ENCODE measurements around the gene TNKS1BP1.

TNKS1BP1 gene

GRCh38 chr11:57358991-57359390 lies 34.2 kb upstream of the TNKS1BP1 start:
- Histone ChIP-seq H3F3A (ENCODE audit: insufficient read depth, low read length) (no peaks in the 10 kb centered on the region), H3K9me3 (ENCODE audit: low read length) (no peaks in the 10 kb centered on the region), H3K9ac (ENCODE audit: low read length) (no peak overlapping the region), H3K27me3 (ENCODE audit: insufficient read depth, low read length) (no peaks in the 10 kb centered on the region), H3K4me3 (ENCODE audit: low read depth, low read length, poor library complexity, severe bottlenecking) (no peak overlapping the region), H3K9me2 (ENCODE audit: low read depth, low read length) (no peaks in the 10 kb centered on the region), H2AFZ (ENCODE audit: low read length) (no peak overlapping the region), H3K27ac (ENCODE audit: low read depth, low read length, poor library complexity, severe bottlenecking) (no peak overlapping the region), H3K4me2 (ENCODE audit: low read length) (no peak overlapping the region), H3K36me3 (ENCODE audit: insufficient read depth, low read length) (no peaks in the 10 kb centered on the region), H4K20me1 (ENCODE audit: insufficient read depth, low read length) (no peaks in the 10 kb centered on the region), H3K4me1 (ENCODE audit: insufficient read depth, low read length, severe bottlenecking) (no peaks in the 10 kb centered on the region), H3K79me2 (ENCODE audit: insufficient read depth, low read length) (no peaks in the 10 kb centered on the region)
- TF ChIP-seq, protein P1, sequence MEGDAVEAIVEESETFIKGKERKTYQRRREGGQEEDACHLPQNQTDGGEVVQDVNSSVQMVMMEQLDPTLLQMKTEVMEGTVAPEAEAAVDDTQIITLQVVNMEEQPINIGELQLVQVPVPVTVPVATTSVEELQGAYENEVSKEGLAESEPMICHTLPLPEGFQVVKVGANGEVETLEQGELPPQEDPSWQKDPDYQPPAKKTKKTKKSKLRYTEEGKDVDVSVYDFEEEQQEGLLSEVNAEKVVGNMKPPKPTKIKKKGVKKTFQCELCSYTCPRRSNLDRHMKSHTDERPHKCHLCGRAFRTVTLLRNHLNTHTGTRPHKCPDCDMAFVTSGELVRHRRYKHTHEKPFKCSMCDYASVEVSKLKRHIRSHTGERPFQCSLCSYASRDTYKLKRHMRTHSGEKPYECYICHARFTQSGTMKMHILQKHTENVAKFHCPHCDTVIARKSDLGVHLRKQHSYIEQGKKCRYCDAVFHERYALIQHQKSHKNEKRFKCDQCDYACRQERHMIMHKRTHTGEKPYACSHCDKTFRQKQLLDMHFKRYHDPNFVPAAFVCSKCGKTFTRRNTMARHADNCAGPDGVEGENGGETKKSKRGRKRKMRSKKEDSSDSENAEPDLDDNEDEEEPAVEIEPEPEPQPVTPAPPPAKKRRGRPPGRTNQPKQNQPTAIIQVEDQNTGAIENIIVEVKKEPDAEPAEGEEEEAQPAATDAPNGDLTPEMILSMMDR (IDR thresholded peaks at IDR 0.05; ENCODE audit: low read length), result no peak
- TF ChIP-seq EZH2 (IDR thresholded peaks at IDR 0.05; ENCODE audit: borderline replicate concordance, low read length), result no peak

DNA sequence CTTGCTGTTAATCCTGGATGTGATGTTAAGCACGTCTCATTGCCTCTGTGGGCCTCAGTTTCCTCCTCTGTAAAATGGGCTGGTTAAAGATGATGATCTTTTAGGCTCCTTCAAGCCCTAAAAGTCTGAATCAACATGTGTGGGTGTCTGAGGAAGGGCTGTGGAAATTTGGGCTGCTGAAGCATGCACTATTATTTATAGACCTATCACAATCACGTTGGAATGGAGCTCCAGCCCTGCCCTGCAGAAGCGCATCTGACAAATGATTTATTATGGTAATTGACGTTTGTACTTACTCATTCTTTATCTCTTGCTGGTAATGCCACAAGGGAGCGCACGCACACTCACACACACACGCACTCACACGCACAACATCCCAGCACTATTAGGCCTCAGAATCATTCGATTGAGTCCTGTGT lies 33.8 kb upstream of the TNKS1BP1 start:
- no peak overlapping the region for H3K4me2 ChIP-seq (ENCODE audit: low read length)
- no peaks in the 10 kb centered on the region for H3K79me2 ChIP-seq (ENCODE audit: insufficient read depth, low read length)
- H3K4me1 ChIP-seq (ENCODE audit: insufficient read depth, low read length, severe bottlenecking), result no peaks in the 10 kb centered on the region
- H3K27ac ChIP-seq (ENCODE audit: low read depth, low read length, poor library complexity, severe bottlenecking), result no peak overlapping the region
- H2AFZ ChIP-seq (ENCODE audit: low read length), result no peak overlapping the region
- H3K36me3 ChIP-seq (ENCODE audit: insufficient read depth, low read length), result no peaks in the 10 kb centered on the region
- H3F3A ChIP-seq (ENCODE audit: insufficient read depth, low read length), result no peaks in the 10 kb centered on the region
- no peak overlapping the region for H3K9ac ChIP-seq (ENCODE audit: low read length)
- no peaks in the 10 kb centered on the region for H4K20me1 ChIP-seq (ENCODE audit: insufficient read depth, low read length)
- no peaks in the 10 kb centered on the region for H3K9me3 ChIP-seq (ENCODE audit: low read length)
- no peaks in the 10 kb centered on the region for H3K9me2 ChIP-seq (ENCODE audit: low read depth, low read length)
- TF ChIP-seq, protein P1 (IDR thresholded peaks at IDR 0.05; ENCODE audit: low read length), result no peak
- TF ChIP-seq EZH2 (IDR thresholded peaks at IDR 0.05; ENCODE audit: borderline replicate concordance, low read length), result no peak
- H3K4me3 ChIP-seq (ENCODE audit: low read depth, low read length, poor library complexity, severe bottlenecking), result no peak overlapping the region
- no peaks in the 10 kb centered on the region for H3K27me3 ChIP-seq (ENCODE audit: insufficient read depth, low read length)

- Histone ChIP-seq H3K4me1 (ENCODE audit: insufficient read depth, low read length, severe bottlenecking) (no peaks in the 10 kb centered on the region), H3K4me2 (ENCODE audit: low read length) (no peak overlapping the region), H3K9ac (ENCODE audit: low read length) (no peak overlapping the region), H2AFZ (ENCODE audit: low read length) (no peak overlapping the region), H3K9me2 (ENCODE audit: low read depth, low read length) (no peaks in the 10 kb centered on the region), H3K27ac (ENCODE audit: low read depth, low read length, poor library complexity, severe bottlenecking) (no peak overlapping the region), H4K20me1 (ENCODE audit: insufficient read depth, low read length) (no peaks in the 10 kb centered on the region), H3K4me3 (ENCODE audit: low read depth, low read length, poor library complexity, severe bottlenecking) (no peak overlapping the region), H3F3A (ENCODE audit: insufficient read depth, low read length) (no peaks in the 10 kb centered on the region), H3K9me3 (ENCODE audit: low read length) (no peaks in the 10 kb centered on the region), H3K36me3 (ENCODE audit: insufficient read depth, low read length) (no peaks in the 10 kb centered on the region), H3K79me2 (ENCODE audit: insufficient read depth, low read length) (no peaks in the 10 kb centered on the region), H3K27me3 (ENCODE audit: insufficient read depth, low read length) (no peaks in the 10 kb centered on the region)
- TF ChIP-seq, protein P1 (IDR thresholded peaks at IDR 0.05; ENCODE audit: low read length), result no peak
- no peak for TF ChIP-seq EZH2 (IDR thresholded peaks at IDR 0.05; ENCODE audit: borderline replicate concordance, low read length)
Observed at GRCh38 chr11:57357856-57358255, 33.1 kb upstream of the TNKS1BP1 start.

All from OCI-LY1 (cell line).